Esophagus muscularis mucosa (tissue), 4 donors: Measurements from ENCODE around the gene PRSS33. TPM values are rescaled to one million over a fixed set of nuclear protein-coding genes. Genes with fewer than 3 reads are reported as not detected.

Source experiments
- DNase-seq: peaks from one replicate; pipeline ENCODE4 v3.0.0-alpha.2; 2017; ENCODE audit errors: extremely low spot score
- H3K27ac ChIP-seq, 4 donors: fragments of 200-600 bp; sonication (generic); replicated peaks in 1 of 4; 1 replicate in 3 of 4; 2 replicates in 1 of 4; pipeline ENCODE4 v1.5.1; 2016 to 2019; ENCODE audit warnings: mild to moderate bottlenecking in 1 of 4
- H3K27me3 ChIP-seq, 4 donors: fragments of 200-600 bp; sonication (generic); one replicate each; pipeline versions ENCODE4 v1.5.1 to v1.6.0; 2016 to 2019
- H3K36me3 ChIP-seq, 4 donors: fragments of 200-600 bp; sonication (generic); one replicate each; pipeline ENCODE4 v1.5.1; 2016 to 2019
- H3K4me1 ChIP-seq, 4 donors: fragments of 200-600 bp; sonication (generic); one replicate each; pipeline ENCODE4 v1.5.1; 2016 to 2019
- H3K4me3 ChIP-seq, 4 donors: fragments of 200-600 bp; sonication (generic); 1 replicate in 2 of 4; 2 replicates in 2 of 4; pipeline ENCODE4 v1.5.1; 2016 to 2019; ENCODE audit warnings: mild to moderate bottlenecking in 4 of 4, moderate library complexity in 1 of 4
- H3K9me3 ChIP-seq, 4 donors: fragments of 200-600 bp; sonication (generic); 1 replicate in 3 of 4; 2 replicates in 1 of 4; pipeline ENCODE4 v1.5.1; 2016 to 2019
- CTCF ChIP-seq, 3 experiments: fragments of 200-600 bp in 2 of 3; fragments of 450-650 bp in 1 of 3; sonication (generic) in 2 of 3; IDR thresholded peaks; one replicate each; pipeline ENCODE4 v1.5.1; 2017 to 2019; ENCODE audit warnings: antibody characterized with exemption in 3 of 3, mild to moderate bottlenecking in 2 of 3, moderate library complexity in 1 of 3
- EP300 ChIP-seq: sonication (generic); formaldehyde crosslinking; IDR thresholded peaks from one replicate; pipeline ENCODE4 v1.6.1; 2017; ENCODE audit warnings: antibody characterized with exemption
- POLR2A ChIP-seq: fragments of 450-650 bp; IDR thresholded peaks from one replicate; pipeline ENCODE4 v1.6.1; 2017; ENCODE audit warnings: antibody characterized with exemption, moderate library complexity, mild to moderate bottlenecking, low read depth
- POLR2AphosphoS5 ChIP-seq, 2 donors: sonication (generic); formaldehyde crosslinking; IDR thresholded peaks; one replicate each; pipeline ENCODE4 v1.6.1; 2017; ENCODE audit warnings: antibody characterized with exemption in 2 of 2
- WGBS: methylation state at CpG from one replicate; pipeline ENCODE4 v1.1.5; 2018; 5-methylcytosine and 5-hydroxymethylcytosine counted together
- intact Hi-C: fragments of 100-400 bp; cut with DNase I; formaldehyde crosslinking; loops from one replicate; pipeline ENCODE4 v1.15.1; 2023
- total RNA-seq, 4 donors: library from RNA; depleted of rRNA; stranded (reverse); fragments of >200 nt; gene quantifications; one replicate each; pipeline versions ENCODE4 v1.1.0 to v1.2.1, GENCODE V29; 2016

Gene PRSS33
- total RNA-seq, 4 donors from 2014 or later, result not detected

DNA sequence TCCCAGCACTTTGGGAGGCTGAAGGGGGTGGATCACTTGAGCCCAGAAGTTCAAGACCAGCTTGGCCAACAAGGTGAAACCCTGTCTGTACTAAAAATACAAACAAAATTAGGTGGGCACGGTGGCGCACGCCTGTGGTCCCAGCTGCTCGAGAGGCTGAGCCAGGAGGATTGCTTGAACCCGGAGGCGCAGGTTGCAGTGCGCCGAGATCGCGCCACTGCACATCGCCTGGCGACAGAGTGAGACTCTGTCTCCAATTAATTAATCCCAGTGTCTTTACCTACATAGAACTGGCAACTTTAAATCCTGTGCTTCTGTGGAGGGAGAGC lies 8.8 kb downstream of the PRSS33 start:
- intact Hi-C loops, result loop anchor here (10.0 kb wide), 1 partner anchor 146 kb away; no protein-coding TSS in a partner anchor
- H3K4me1 ChIP-seq, result peaks cover 24 to 42% (median 36%) of the 10 kb centered on the region in 4 donors
- H3K36me3 ChIP-seq, result peaks cover 0 to 18% (median 15%) of the 10 kb centered on the region in 4 donors
- H3K9me3 ChIP-seq, result no peaks in the 10 kb centered on the region
- TF ChIP-seq POLR2AphosphoS5 (IDR thresholded peaks at IDR 0.05), result no peak
- TF ChIP-seq CTCF (IDR thresholded peaks at IDR 0.05), result no peak
- TF ChIP-seq EP300, result no peak
- no peak for TF ChIP-seq POLR2A
- H3K27me3 ChIP-seq, result no peaks in the 10 kb centered on the region
- peak overlapping the region; percentile 84 to 93 (median 88) for H3K4me3 ChIP-seq
- WGBS, result 99% methylated on average over 12 of the region's 12 CpGs
- DNase-seq, result no peak
- peak overlapping the region; percentile 98 to 100 (median 99) for H3K27ac ChIP-seq

- 20% methylated on average over 14 of the region's 27 CpGs for WGBS
- Histone ChIP-seq H3K36me3 (peaks cover 0 to 23% (median 21%) of the 10 kb centered on the region in 4 donors), H3K4me1 (peaks cover 24 to 46% (median 41%) of the 10 kb centered on the region in 4 donors), H3K9me3 (no peaks in the 10 kb centered on the region), H3K27me3 (no peaks in the 10 kb centered on the region), H3K27ac (peak overlapping the region; percentile 98 to 100 (median 99)), H3K4me3 (peak overlapping the region; percentile 84 to 93 (median 88))
- no peak for TF ChIP-seq CTCF (IDR thresholded peaks at IDR 0.05)
- TF ChIP-seq EP300, result no peak
- no peak for TF ChIP-seq POLR2A
- no peak for TF ChIP-seq POLR2AphosphoS5 (IDR thresholded peaks at IDR 0.05)
- DNase-seq, result no peak
- intact Hi-C loops, result loop anchor here (10.0 kb wide), 1 partner anchor 147 kb away; no protein-coding TSS in a partner anchor
These were observed 9.3 kb downstream of the PRSS33 start for GRCh38 chr16:2777903-2778629.

DNA sequence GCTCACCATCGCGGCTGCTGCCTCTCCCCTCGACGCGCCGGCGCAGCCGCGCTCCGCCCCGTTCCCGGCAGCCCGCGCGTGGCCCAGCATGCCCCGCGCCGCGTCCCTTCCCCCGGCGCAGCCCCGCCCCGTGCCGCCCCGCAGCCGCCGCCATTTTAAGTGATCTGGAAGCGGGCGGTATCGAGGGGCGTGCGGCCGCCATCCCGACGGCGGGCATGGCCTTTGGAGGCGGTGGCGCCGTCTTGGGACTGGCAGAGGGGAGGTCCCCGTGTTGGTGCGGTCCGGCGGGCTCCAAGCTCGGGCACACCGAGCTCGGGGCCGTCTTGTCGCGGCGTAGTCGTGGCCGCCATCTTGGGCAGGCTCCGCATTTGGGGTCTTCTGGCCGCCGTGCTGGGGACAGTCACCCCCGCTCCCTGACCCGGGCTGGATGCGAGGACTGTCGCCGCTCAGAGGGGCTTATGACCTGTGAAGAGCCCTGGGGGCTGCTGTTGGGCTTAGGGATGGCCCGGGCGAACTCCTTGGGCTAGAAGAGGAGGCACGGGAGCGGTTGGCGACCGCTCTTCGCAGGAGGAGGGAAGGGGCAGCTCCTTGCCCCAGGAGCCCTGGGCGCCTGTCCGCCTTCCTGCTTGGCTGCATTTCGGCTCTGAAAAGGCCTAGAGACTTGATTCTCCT lies 10.0 kb downstream of the PRSS33 start, which contains the start of gene ELOB:
TSS of gene ELOB (minus strand) at position 50 of the 672 bp plus-strand sequence. CDS start at position 9, 41 bp downstream.
- TF ChIP-seq POLR2A, result no peak
- no peak for TF ChIP-seq EP300
- peak; percentile 81 to 92 for TF ChIP-seq POLR2AphosphoS5 (IDR thresholded peaks at IDR 0.05)
- under 1% methylated on average over 33 of the region's 70 CpGs for WGBS
- peak within 1 kb of the TSS; percentile 98 to 100 (median 99) for H3K27ac ChIP-seq
- peak; percentile 97 for DNase-seq
- peaks cover 0 to 30% (median 27%) of the 10 kb centered on the region in 4 donors for H3K36me3 ChIP-seq
- H3K4me1 ChIP-seq, result peaks cover 24 to 48% (median 45%) of the 10 kb centered on the region in 4 donors
- no peaks in the 10 kb centered on the region for H3K27me3 ChIP-seq
- H3K9me3 ChIP-seq, result no peaks in the 10 kb centered on the region
- peak within 1 kb of the TSS; percentile 84 to 93 (median 88) for H3K4me3 ChIP-seq
- intact Hi-C loops, result loop anchor here (10.0 kb wide), 1 partner anchor 147 kb away; no protein-coding TSS in a partner anchor

GRCh38 chr16:2776500-2777139 lies 10.7 kb downstream of the PRSS33 start:
- no peak for DNase-seq
- WGBS, result 1% methylated on average over 15 of the region's 72 CpGs
- peak overlapping the region; percentile 84 to 93 (median 88) for H3K4me3 ChIP-seq
- intact Hi-C loops, result loop anchor here (10.0 kb wide), 1 partner anchor 148 kb away; no protein-coding TSS in a partner anchor
- no peak for TF ChIP-seq POLR2AphosphoS5 (IDR thresholded peaks at IDR 0.05)
- TF ChIP-seq POLR2A, result no peak
- TF ChIP-seq EP300, result no peak
- TF ChIP-seq CTCF (IDR thresholded peaks at IDR 0.05), result no peak
- no peaks in the 10 kb centered on the region for H3K27me3 ChIP-seq
- H3K4me1 ChIP-seq, result peaks cover 24 to 54% (median 45%) of the 10 kb centered on the region in 4 donors
- H3K27ac ChIP-seq, result peak overlapping the region; percentile 86 to 100 (median 98)
- no peaks in the 10 kb centered on the region for H3K9me3 ChIP-seq
- peaks cover 6 to 37% (median 34%) of the 10 kb centered on the region in 4 donors for H3K36me3 ChIP-seq
